ENCODE data around the gene ZCCHC7.

Gene ZCCHC7

DNA sequence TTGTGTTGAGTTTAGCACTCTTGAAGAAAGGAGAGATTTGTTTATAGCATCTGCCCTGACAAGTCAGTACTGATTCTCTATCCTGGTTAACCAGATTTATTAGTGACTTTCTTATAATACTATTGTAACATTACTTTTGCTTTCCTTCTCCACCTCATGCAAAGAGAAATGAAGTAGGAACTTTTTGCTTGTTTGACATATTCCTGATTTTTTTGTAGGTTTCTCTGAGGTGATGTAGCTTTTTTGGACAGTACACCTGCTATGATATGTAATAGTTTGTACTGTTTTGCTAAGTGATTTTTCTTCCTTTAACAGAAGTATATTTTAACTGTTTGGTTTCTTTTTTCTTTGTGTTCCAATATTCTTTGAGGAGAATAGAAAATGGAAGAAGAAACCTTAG, 117.7 kb downstream of the ZCCHC7 start:
- no peak overlapping the region for H3K4me3 ChIP-seq (replicated peaks; ENCODE audit: low read depth, low read length)
- TF ChIP-seq, protein P1, sequence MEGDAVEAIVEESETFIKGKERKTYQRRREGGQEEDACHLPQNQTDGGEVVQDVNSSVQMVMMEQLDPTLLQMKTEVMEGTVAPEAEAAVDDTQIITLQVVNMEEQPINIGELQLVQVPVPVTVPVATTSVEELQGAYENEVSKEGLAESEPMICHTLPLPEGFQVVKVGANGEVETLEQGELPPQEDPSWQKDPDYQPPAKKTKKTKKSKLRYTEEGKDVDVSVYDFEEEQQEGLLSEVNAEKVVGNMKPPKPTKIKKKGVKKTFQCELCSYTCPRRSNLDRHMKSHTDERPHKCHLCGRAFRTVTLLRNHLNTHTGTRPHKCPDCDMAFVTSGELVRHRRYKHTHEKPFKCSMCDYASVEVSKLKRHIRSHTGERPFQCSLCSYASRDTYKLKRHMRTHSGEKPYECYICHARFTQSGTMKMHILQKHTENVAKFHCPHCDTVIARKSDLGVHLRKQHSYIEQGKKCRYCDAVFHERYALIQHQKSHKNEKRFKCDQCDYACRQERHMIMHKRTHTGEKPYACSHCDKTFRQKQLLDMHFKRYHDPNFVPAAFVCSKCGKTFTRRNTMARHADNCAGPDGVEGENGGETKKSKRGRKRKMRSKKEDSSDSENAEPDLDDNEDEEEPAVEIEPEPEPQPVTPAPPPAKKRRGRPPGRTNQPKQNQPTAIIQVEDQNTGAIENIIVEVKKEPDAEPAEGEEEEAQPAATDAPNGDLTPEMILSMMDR (IDR thresholded peaks at IDR 0.05; ENCODE audit: low read depth, low read length, missing control alignments) = no peak

DNA sequence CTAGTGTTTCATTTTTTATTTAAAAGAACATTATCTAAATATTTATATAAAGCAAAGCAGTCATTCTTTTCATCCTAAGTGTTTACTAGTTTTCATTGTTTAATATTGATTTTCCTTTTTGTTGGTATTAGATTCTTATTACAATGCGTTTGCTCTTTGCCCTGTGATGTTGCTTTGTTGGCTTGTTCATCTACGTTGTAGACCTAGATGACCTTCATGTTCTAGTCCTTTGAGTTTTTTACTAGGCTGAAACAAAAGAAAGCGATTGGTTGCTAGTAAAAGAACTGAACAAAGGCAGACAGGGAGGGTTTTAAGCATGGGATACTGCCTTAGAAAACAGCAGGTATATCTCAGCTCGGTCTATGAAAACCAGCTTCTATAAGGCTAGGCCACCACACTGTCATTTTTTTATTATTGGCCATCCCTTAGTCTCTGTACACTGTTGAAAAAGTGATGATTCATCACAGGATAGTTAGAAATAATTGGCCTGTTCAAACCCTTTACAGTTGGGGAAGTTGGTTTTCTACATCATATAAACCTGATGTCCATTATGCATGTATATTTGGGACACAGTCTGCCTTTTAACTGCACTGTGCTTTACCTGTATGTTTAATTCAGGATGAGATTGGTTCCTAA, 119.0 kb downstream of the ZCCHC7 start:
- TF ChIP-seq, protein P1 (IDR thresholded peaks at IDR 0.05; ENCODE audit: low read depth, low read length, missing control alignments) = no peak
- no peak for DNase-seq (ENCODE audit: extremely low read depth, low read depth)
- H3K4me3 ChIP-seq (replicated peaks; ENCODE audit: low read depth, low read length) = no peak overlapping the region

More for the DNA sequence above, 117.7 kb downstream of the ZCCHC7 start:
- DNase-seq (ENCODE audit: extremely low read depth, low read depth) = no peak

DNA sequence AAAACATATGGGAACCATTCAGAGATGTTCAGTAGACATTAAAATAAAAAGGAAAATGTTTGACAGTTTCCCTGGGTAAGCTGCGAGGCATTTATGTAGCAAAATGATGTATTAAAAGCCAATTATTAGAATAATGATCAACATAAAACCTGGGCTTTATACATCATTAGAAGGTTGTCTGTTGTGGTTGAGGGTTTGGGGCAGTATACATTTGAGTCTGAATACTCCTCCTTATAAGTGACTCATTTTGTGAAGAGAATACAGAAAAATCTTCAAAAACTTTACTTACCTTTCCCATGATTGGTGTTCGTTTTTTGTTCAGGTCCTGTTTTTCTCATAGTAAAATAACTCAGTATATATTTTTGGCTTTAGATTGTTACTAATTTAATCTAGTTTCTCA, 119.5 kb downstream of the ZCCHC7 start:
- DNase-seq (ENCODE audit: extremely low read depth, low read depth) = no peak
- H3K4me3 ChIP-seq (replicated peaks; ENCODE audit: low read depth, low read length) = no peak overlapping the region
- TF ChIP-seq, protein P1 (IDR thresholded peaks at IDR 0.05; ENCODE audit: low read depth, low read length, missing control alignments) = no peak

DNA sequence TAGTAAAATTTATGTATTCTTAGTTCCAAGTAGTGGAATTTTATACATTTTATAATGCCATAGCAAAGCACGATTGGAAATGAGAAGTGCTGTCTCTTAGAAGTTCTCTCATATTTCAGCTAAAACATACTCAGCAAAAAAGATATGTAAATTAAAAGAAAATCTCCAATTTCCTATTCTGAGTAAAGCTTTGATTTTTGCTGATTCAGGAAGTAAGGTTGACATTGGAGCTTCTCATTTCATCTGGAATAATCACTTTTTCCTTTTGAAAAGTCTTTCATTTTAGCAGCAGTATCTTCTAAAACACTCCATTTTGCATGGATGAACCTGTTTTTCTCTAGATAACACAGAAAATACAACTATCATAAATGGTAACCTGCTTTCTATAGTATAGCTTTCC, 121.0 kb downstream of the ZCCHC7 start:
- DNase-seq (ENCODE audit: extremely low read depth, low read depth) = no peak
- TF ChIP-seq, protein P1 (IDR thresholded peaks at IDR 0.05; ENCODE audit: low read depth, low read length, missing control alignments) = no peak

DNA sequence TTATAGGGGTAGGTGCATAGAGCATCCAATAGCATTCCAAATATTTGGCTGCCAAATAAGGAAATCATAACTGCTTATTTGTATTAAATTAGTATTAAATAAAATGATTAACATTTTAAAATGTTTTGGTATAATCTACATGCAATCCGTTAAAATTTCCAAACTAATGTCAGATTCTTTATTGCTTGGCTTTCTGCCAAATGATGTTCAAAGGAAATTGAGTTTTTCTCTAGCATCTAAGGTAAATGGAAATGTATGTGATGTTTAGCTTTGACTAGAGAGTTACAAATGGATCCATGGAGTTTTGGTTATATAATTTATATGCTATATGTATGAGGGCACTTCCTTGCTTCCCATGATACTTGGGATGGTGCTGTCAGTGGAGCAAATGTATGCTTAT, 121.7 kb downstream of the ZCCHC7 start:
- no peak overlapping the region for H3K4me3 ChIP-seq (replicated peaks; ENCODE audit: low read depth, low read length)

More for the DNA sequence above, 121.0 kb downstream of the ZCCHC7 start:
- H3K4me3 ChIP-seq (replicated peaks; ENCODE audit: low read depth, low read length) = no peak overlapping the region

DNA sequence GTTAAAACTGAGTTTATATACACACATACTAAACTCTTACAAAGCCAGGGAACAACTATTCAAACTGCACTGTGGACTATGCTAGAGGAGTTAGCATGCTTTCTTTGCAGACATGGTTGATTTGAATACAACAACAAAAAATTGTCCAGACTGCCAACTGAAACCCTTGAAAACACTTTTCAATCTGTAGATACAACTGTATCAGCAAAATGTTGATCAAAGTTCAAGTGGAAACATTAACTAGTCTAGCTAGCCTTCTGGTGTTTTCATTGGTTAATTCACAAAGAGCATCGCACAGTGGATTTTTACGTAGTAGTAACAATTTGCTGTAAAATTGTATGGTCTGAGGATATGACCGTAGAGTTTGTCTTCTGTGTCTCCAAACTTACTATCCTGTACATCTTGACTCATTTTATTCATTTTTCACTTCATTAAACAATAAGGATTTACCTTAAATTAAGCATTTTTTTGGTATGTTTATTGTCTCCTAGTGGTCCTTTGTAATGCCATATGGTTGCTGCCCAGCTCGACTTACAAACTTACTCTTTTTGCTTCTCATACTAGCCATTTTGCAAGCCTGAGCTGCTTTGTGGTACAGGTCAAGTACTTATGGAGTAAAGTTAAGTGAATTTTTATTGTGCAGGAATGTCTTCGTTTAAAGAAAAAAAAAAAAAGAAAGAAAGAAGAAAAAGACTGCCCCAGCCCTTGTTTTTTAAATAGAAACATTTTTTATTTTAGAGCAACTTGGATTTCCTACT, 123.4 kb downstream of the ZCCHC7 start:
- H3K4me3 ChIP-seq (replicated peaks; ENCODE audit: low read depth, low read length) = no peak overlapping the region
- TF ChIP-seq, protein P1 (IDR thresholded peaks at IDR 0.05; ENCODE audit: low read depth, low read length, missing control alignments) = no peak
- no peak for DNase-seq (ENCODE audit: extremely low read depth, low read depth)

More for the DNA sequence above, 121.7 kb downstream of the ZCCHC7 start:
- TF ChIP-seq, protein P1 (IDR thresholded peaks at IDR 0.05; ENCODE audit: low read depth, low read length, missing control alignments) = no peak
- no peak for DNase-seq (ENCODE audit: extremely low read depth, low read depth)
